ENCODE measurements around the gene MORC4. TPM values are rescaled to one million over a fixed set of nuclear protein-coding genes. Genes with fewer than 3 reads are reported as not detected.

The MORC4 gene
- total RNA-seq, 3 donors from 2014 or later (not counting 1 experiment from before 2014, with no cell fraction given): 2.5 to 3.6 (median 3.0) TPM

DNA sequence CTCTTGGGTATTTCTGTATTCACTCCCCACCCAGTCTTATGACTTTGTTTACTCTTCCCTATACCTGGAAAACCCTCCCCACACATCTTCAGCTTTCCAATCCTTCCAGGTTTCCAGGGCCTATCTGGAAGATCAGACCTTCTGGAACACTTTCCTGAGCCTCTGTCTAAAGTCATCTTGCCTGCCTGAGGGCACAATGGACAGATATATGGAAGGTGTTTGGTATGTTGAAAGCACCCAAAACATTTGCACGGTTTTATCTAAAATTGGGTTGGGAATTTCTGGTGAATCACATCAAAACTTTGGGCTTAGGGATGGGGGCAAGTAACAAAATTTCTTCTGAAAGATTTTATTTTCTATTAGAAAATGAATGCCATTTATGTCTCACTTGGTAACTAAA lies 63.8 kb downstream of the MORC4 start:
- ATAC-seq: no peak
- TF ChIP-seq, protein P1, sequence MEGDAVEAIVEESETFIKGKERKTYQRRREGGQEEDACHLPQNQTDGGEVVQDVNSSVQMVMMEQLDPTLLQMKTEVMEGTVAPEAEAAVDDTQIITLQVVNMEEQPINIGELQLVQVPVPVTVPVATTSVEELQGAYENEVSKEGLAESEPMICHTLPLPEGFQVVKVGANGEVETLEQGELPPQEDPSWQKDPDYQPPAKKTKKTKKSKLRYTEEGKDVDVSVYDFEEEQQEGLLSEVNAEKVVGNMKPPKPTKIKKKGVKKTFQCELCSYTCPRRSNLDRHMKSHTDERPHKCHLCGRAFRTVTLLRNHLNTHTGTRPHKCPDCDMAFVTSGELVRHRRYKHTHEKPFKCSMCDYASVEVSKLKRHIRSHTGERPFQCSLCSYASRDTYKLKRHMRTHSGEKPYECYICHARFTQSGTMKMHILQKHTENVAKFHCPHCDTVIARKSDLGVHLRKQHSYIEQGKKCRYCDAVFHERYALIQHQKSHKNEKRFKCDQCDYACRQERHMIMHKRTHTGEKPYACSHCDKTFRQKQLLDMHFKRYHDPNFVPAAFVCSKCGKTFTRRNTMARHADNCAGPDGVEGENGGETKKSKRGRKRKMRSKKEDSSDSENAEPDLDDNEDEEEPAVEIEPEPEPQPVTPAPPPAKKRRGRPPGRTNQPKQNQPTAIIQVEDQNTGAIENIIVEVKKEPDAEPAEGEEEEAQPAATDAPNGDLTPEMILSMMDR (IDR thresholded peaks at IDR 0.05): no peak
- no peaks in the 10 kb centered on the region for H3K27me3 Mint-ChIP-seq (ENCODE audit: low read depth in 2 of 2)
- no peak for DNase-seq
- WGBS (ENCODE audit: insufficient coverage): 89% methylated on average over 1 of the region's 1 CpG
- H3K9me3 Mint-ChIP-seq: no peaks in the 10 kb centered on the region
- H3K27ac Mint-ChIP-seq: no peak overlapping the region
- no peaks in the 10 kb centered on the region for H3K36me3 Mint-ChIP-seq
- H3K4me3 Mint-ChIP-seq: no peak overlapping the region
- H3K27me3 ChIP-seq (ENCODE audit: control insufficient read depth, insufficient read depth, low read length): no peaks in the 10 kb centered on the region
- no peaks in the 10 kb centered on the region for H3K36me3 ChIP-seq (ENCODE audit: control insufficient read depth, insufficient read depth, low read length)
- no peak overlapping the region for H3K4me3 ChIP-seq (ENCODE audit: low read length)
- H3K4me1 Mint-ChIP-seq: no peaks in the 10 kb centered on the region
- intact Hi-C loops (cut with micrococcal nuclease): no loop called here
- H3K27ac ChIP-seq (ENCODE audit: low read length): no peak overlapping the region
- no peaks in the 10 kb centered on the region for H3K4me1 ChIP-seq (ENCODE audit: control insufficient read depth, insufficient read depth, low read length)
- no peaks in the 10 kb centered on the region for H3K9me3 ChIP-seq (ENCODE audit: control insufficient read depth, insufficient read depth, low read length)

DNA sequence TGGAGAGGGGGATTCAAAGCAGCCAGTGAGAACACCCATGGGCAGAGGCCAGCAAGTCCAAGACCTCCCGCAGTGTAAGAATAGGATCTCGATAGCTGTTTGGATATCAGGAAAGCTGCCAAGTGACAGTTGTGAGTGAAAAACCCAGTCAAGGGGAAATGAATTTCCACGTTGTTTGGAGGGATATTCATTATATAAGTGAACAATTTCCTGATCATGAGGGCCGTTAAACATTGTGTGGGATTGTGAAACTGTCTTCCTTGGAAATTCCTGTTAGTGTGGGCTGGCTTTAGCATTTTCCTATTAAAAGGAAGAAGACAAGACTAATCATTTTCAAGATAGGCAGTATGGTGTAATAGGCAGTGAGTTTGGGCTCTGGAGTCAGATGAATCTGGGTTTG lies 64.8 kb downstream of the MORC4 start:
- no peak overlapping the region for H3K27ac ChIP-seq (ENCODE audit: low read length)
- ATAC-seq (no peak), DNase-seq (no peak)
- no peaks in the 10 kb centered on the region for H3K4me1 ChIP-seq (ENCODE audit: control insufficient read depth, insufficient read depth, low read length)
- H3K36me3 Mint-ChIP-seq: no peaks in the 10 kb centered on the region
- H3K4me3 ChIP-seq (ENCODE audit: low read length): no peak overlapping the region
- no peaks in the 10 kb centered on the region for H3K4me1 Mint-ChIP-seq
- no peak overlapping the region for H3K27ac Mint-ChIP-seq
- no peaks in the 10 kb centered on the region for H3K36me3 ChIP-seq (ENCODE audit: control insufficient read depth, insufficient read depth, low read length)
- no peaks in the 10 kb centered on the region for H3K27me3 Mint-ChIP-seq (ENCODE audit: low read depth in 2 of 2)
- H3K9me3 ChIP-seq (ENCODE audit: control insufficient read depth, insufficient read depth, low read length): no peaks in the 10 kb centered on the region
- 82% methylated on average over 4 of the region's 4 CpGs for WGBS (ENCODE audit: insufficient coverage)
- TF ChIP-seq, protein P1 (IDR thresholded peaks at IDR 0.05): no peak
- no peaks in the 10 kb centered on the region for H3K9me3 Mint-ChIP-seq
- H3K27me3 ChIP-seq (ENCODE audit: control insufficient read depth, insufficient read depth, low read length): no peaks in the 10 kb centered on the region
- intact Hi-C loops (cut with micrococcal nuclease): no loop called here
- no peak overlapping the region for H3K4me3 Mint-ChIP-seq

DNA sequence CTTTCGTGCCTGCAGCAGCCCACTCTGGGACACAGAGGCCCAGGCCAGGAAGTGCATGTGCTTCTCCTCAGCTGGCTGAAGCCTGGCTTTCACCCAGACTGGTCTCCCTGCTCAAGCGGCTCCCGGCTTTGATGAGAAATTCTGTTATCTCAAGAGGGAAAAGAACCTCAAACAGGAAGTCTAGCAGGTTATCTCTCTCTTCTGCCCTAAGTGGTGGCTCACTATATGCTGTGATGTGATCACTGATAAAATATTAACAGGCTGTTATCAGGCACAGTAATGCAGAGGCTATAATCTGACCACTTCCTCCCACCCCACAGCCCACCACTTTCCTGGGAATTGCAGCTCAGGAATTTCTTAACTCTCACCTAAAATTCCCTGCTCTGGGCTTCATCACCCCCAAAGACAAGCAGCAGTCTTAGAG lies 66.5 kb downstream of the MORC4 start:
- H3K4me1 Mint-ChIP-seq: no peaks in the 10 kb centered on the region
- no peak for ATAC-seq

More for the DNA sequence above, 66.5 kb downstream of the MORC4 start:
- no peak overlapping the region for H3K4me3 ChIP-seq (ENCODE audit: low read length)
- intact Hi-C loops (cut with micrococcal nuclease): no loop called here
- H3K27me3 ChIP-seq (ENCODE audit: control insufficient read depth, insufficient read depth, low read length): no peaks in the 10 kb centered on the region
- H3K4me1 ChIP-seq (ENCODE audit: control insufficient read depth, insufficient read depth, low read length): no peaks in the 10 kb centered on the region
- H3K36me3 Mint-ChIP-seq: no peaks in the 10 kb centered on the region
- H3K27ac Mint-ChIP-seq: no peak overlapping the region
- 13% methylated on average over 3 of the region's 3 CpGs for WGBS (ENCODE audit: insufficient coverage)
- no peaks in the 10 kb centered on the region for H3K9me3 Mint-ChIP-seq
- H3K27ac ChIP-seq (ENCODE audit: low read length): no peak overlapping the region
- no peak overlapping the region for H3K4me3 Mint-ChIP-seq
- TF ChIP-seq, protein P1 (IDR thresholded peaks at IDR 0.05): no peak
- H3K9me3 ChIP-seq (ENCODE audit: control insufficient read depth, insufficient read depth, low read length): no peaks in the 10 kb centered on the region
- DNase-seq: no peak
- no peaks in the 10 kb centered on the region for H3K36me3 ChIP-seq (ENCODE audit: control insufficient read depth, insufficient read depth, low read length)
- no peaks in the 10 kb centered on the region for H3K27me3 Mint-ChIP-seq (ENCODE audit: low read depth in 2 of 2)

Measured in natural killer cell (primary cell).